GM23338 (cell line): Measurements from ENCODE around the gene KLC1. TPM values are rescaled to one million over a fixed set of nuclear protein-coding genes. Genes with fewer than 3 reads are reported as not detected.

ENCODE experiments used
- ATAC-seq: fragments of 200-7000 bp; cut with Tn5 transposase; 3 replicates; pipeline ENCODE4 v1.9.1; 2020
- DNase-seq: peaks from one replicate; pipeline ENCODE4 v3.0.0-alpha.2; 2015; ENCODE audit warnings: low spot score
- H2AFZ ChIP-seq: fragments of 200-600 bp; sonication (generic); 2 replicates; pipeline ENCODE4 v1.8.0; 2016; ENCODE audit warnings: antibody characterized with exemption, mild to moderate bottlenecking, moderate library complexity
- H3F3A ChIP-seq: fragments of 200-600 bp; sonication (generic); replicated peaks from 2 replicates; pipeline ENCODE4 v1.8.0; 2017; ENCODE audit warnings: antibody characterized with exemption, mixed run types, low read depth
- H3K27ac ChIP-seq: fragments of 200-600 bp; sonication (generic); 2 replicates; pipeline ENCODE4 v1.6.1; 2016; ENCODE audit warnings: low read depth
- H3K27me3 ChIP-seq: fragments of 200-600 bp; sonication (generic); 2 replicates; pipeline ENCODE4 v1.8.0; 2016; ENCODE audit warnings: mild to moderate bottlenecking, mixed run types, moderate library complexity; ENCODE audit not compliant: insufficient read depth
- H3K36me3 ChIP-seq: fragments of 200-600 bp; sonication (generic); 2 replicates; pipeline ENCODE4 v1.8.0; 2016; ENCODE audit warnings: mild to moderate bottlenecking; ENCODE audit not compliant: insufficient read depth
- H3K4me1 ChIP-seq: fragments of 200-600 bp; sonication (generic); 2 replicates; pipeline ENCODE4 v1.8.0; 2016; ENCODE audit warnings: mild to moderate bottlenecking, moderate library complexity; ENCODE audit not compliant: insufficient read depth
- H3K4me2 ChIP-seq: fragments of 200-600 bp; sonication (generic); 2 replicates; pipeline ENCODE4 v1.7.1; 2017; ENCODE audit warnings: mixed run types
- H3K4me3 ChIP-seq: fragments of 200-600 bp; sonication (generic); 2 replicates; pipeline ENCODE4 v1.6.1; 2016; ENCODE audit warnings: mixed run types
- H3K79me2 ChIP-seq: fragments of 200-600 bp; sonication (generic); replicated peaks from 2 replicates; pipeline ENCODE4 v1.8.0; 2017; ENCODE audit warnings: mild to moderate bottlenecking; ENCODE audit not compliant: insufficient read depth
- H3K9me2 ChIP-seq: fragments of 200-600 bp; sonication (generic); 2 replicates; pipeline ENCODE4 v1.8.0; 2017; ENCODE audit not compliant: insufficient read depth
- H4K20me1 ChIP-seq: fragments of 200-600 bp; sonication (generic); replicated peaks from 2 replicates; pipeline ENCODE4 v1.8.0; 2017; ENCODE audit warnings: mild to moderate bottlenecking; ENCODE audit not compliant: insufficient read depth
- H3K27ac Mint-ChIP-seq: 2 replicates; pipeline ENCODE4 v1.8.0; 2020; ENCODE audit warnings: inconsistent platforms, mild to moderate bottlenecking, moderate library complexity, mixed read lengths
- H3K27me3 Mint-ChIP-seq: 3 replicates; pipeline ENCODE4 v1.8.0; 2022; ENCODE audit warnings: low read depth, mild to moderate bottlenecking, moderate library complexity, mixed read lengths, inconsistent platforms; ENCODE audit not compliant: insufficient read depth, poor library complexity
- H3K36me3 Mint-ChIP-seq: 3 replicates; pipeline ENCODE4 v1.8.0; 2021; ENCODE audit warnings: low read depth, mild to moderate bottlenecking, inconsistent platforms, moderate library complexity, mixed read lengths
- H3K4me1 Mint-ChIP-seq: 3 replicates; pipeline ENCODE4 v1.8.0; 2020; ENCODE audit warnings: mild to moderate bottlenecking, inconsistent platforms, mixed read lengths
- H3K4me3 Mint-ChIP-seq: 3 replicates; pipeline ENCODE4 v1.8.0; 2021; ENCODE audit warnings: moderate library complexity, mild to moderate bottlenecking, inconsistent platforms, mixed read lengths
- H3K9me3 Mint-ChIP-seq: 3 replicates; pipeline ENCODE4 v1.8.0; 2020; ENCODE audit warnings: moderate library complexity, mild to moderate bottlenecking, inconsistent platforms, mixed read lengths
- CREB1 ChIP-seq: fragments of 250-450 bp; sonication (Bioruptor Pico); IDR thresholded peaks from 2 replicates; pipeline ENCODE4 v1.5.0; 2020; ENCODE audit warnings: low read depth, mild to moderate bottlenecking, moderate library complexity
- CTCF ChIP-seq, 2 experiments: fragments of 200-600 bp in 1 of 2; sonication (generic) in 1 of 2; conservative IDR thresholded peaks; 2 replicates each; pipeline versions ENCODE4 v1.5.1 to v1.6.1; 2016 to 2017; ENCODE audit warnings: antibody characterized with exemption in 2 of 2, low read depth in 2 of 2, mild to moderate bottlenecking in 2 of 2, moderate library complexity in 1 of 2
- ETS1 ChIP-seq: IDR thresholded peaks from 2 replicates; pipeline ENCODE4 v1.6.1; 2016; ENCODE audit warnings: antibody characterized with exemption
- EZH2 ChIP-seq: fragments of 200-600 bp; sonication (generic); IDR thresholded peaks from one replicate; pipeline ENCODE4 v1.8.0; 2017; ENCODE audit warnings: antibody characterized with exemption, mild to moderate bottlenecking, low read depth; ENCODE audit not compliant: unreplicated experiment
- EZH2phosphoT487 ChIP-seq: fragments of 200-600 bp; sonication (generic); IDR thresholded peaks from one replicate; pipeline ENCODE4 v1.8.1; 2018; ENCODE audit warnings: antibody characterized with exemption; ENCODE audit not compliant: unreplicated experiment
- JUNB ChIP-seq: IDR thresholded peaks from one replicate; pipeline ENCODE4 v1.6.1; 2016; ENCODE audit warnings: antibody characterized with exemption; ENCODE audit not compliant: unreplicated experiment
- NANOG ChIP-seq: IDR thresholded peaks from 2 replicates; pipeline ENCODE4 v1.6.1; 2016; ENCODE audit warnings: antibody characterized with exemption, borderline replicate concordance
- POLR2AphosphoS5 ChIP-seq: IDR thresholded peaks from 2 replicates; pipeline ENCODE4 v1.6.1; 2016; ENCODE audit warnings: antibody characterized with exemption, low read depth
- REST ChIP-seq: IDR thresholded peaks from one replicate; pipeline ENCODE4 v1.6.1; 2018; ENCODE audit warnings: antibody characterized with exemption; ENCODE audit not compliant: unreplicated experiment
- STAT1 ChIP-seq: IDR thresholded peaks from one replicate; pipeline ENCODE4 v1.6.1; 2016; ENCODE audit warnings: antibody characterized with exemption; ENCODE audit not compliant: unreplicated experiment
- ZNF114 ChIP-seq: fragments of 250-450 bp; sonication (Bioruptor Pico); IDR thresholded peaks from 2 replicates; pipeline ENCODE4 v1.5.0; 2020; ENCODE audit warnings: mild to moderate bottlenecking, moderate library complexity
- ZNF331 ChIP-seq: fragments of 250-450 bp; sonication (Bioruptor Pico); IDR thresholded peaks from 2 replicates; pipeline ENCODE4 v1.5.0; 2020; ENCODE audit warnings: low read depth, mild to moderate bottlenecking, moderate library complexity
- ZNF462 ChIP-seq: fragments of 250-450 bp; sonication (Bioruptor Pico); IDR thresholded peaks from 2 replicates; pipeline ENCODE4 v1.5.0; 2020; ENCODE audit warnings: mild to moderate bottlenecking, moderate library complexity
- polyA plus RNA-seq: library from polyadenylated mRNA; unstranded; fragments of >200 nt; fragmentation: Nextera tagmentation; extraction: Ambion mirVana; gene quantifications from 2 replicates; pipeline ENCODE4 v1.2.1, GENCODE V29; 2016
- total RNA-seq: library from RNA; depleted of rRNA; stranded (reverse); fragments of >200 nt; shearing (Covaris generic); gene quantifications from 2 replicates; pipeline ENCODE4 v1.2.3, GENCODE V29; 2014

KLC1 gene
- total and polyA plus RNA-seq, 2 experiments from 2014 or later = 165 to 308 TPM

GRCh38 chr14:103627073-103628025 lies 1.7 kb upstream of the KLC1 start:
- Mint-ChIP-seq H3K4me1 (peaks cover 17% of the 10 kb centered on the region), H3K27me3 (peaks cover 4% of the 10 kb centered on the region), H3K27ac (peak overlapping the region; percentile 97), H3K4me3 (peak overlapping the region; percentile 78), H3K9me3 (no peaks in the 10 kb centered on the region), H3K36me3 (no peaks in the 10 kb centered on the region; the same call in 2 of the 3 replicates)
- Histone ChIP-seq H3K27me3 (no peaks in the 10 kb centered on the region), H3K79me2 (peaks cover 28% of the 10 kb centered on the region), H2AFZ (peak overlapping the region; percentile 81; the same call in 1 of the 2 replicates), H3K36me3 (no peaks in the 10 kb centered on the region), H3K9me2 (no peaks in the 10 kb centered on the region), H3K27ac (peak overlapping the region; percentile 99; the same call in 1 of the 2 replicates), H3K4me1 (peaks cover 18% of the 10 kb centered on the region), H3K4me2 (peak overlapping the region; percentile 96), H3K4me3 (peak overlapping the region; percentile 85), H4K20me1 (peaks cover 22% of the 10 kb centered on the region), H3F3A (0 out of 2 replicates have a peak, but pooled peaks cover 11% of the 10 kb centered on the region)
- TF ChIP-seq JUNB (no peak), ZNF114 (CRISPR knock-in tag) (no peak), REST (no peak), STAT1 (no peak), EZH2phosphoT487 (no peak), ZNF331 (CRISPR knock-in tag) (no peak), ETS1 (no peak), ZNF462 (CRISPR knock-in tag) (no peak), NANOG (no peak), POLR2AphosphoS5 (no peak), EZH2 (no peak), CTCF (conservative IDR thresholded peaks at IDR 0.05; ENCODE audit: low read depth in 2 of 2) (no peak), CREB1 (CRISPR knock-in tag) (no peak)
- no peak for ATAC-seq
- no peak for DNase-seq
